Measurements from ENCODE around the gene IZUMO4. TPM values are rescaled to one million over a fixed set of nuclear protein-coding genes. Genes with fewer than 3 reads are reported as not detected.
A peak's percentile ranks its signal among the peaks of the same experiment; 100 is the strongest.
"Not testable (repeated sequence)": the region's sequence is repeated elsewhere in the genome, so short reads cannot be mapped to it uniquely, and the experiment has no call there.

The IZUMO4 gene
- total RNA-seq, 4 donors from 2014 or later: 0.93 to 1.4 TPM; not detected in 2

- no peaks in the 10 kb centered on the region for H3K36me3 ChIP-seq
- in situ Hi-C loops (cut with MboI; ENCODE audit: low sequenced_read_pairs in 4 of 4) (no loop called here), intact Hi-C loops (cut with DNase I; ENCODE audit: low total_unique reads) (no loop called here)
- H3K9me3 ChIP-seq: no peaks in the 10 kb centered on the region
- no peak for DNase-seq
- H3K4me1 ChIP-seq: peaks cover 36 to 54% of the 10 kb centered on the region in 2 donors
- peak overlapping the region; percentile 60 to 78 (median 71) for H3K27ac ChIP-seq
- ATAC-seq: no peak
- TF ChIP-seq POLR2A (IDR thresholded peaks at IDR 0.05) (no peak), CTCF (IDR thresholded peaks at IDR 0.05 in 4 of 5, conservative IDR thresholded peaks at IDR 0.05 in 1 of 5) (no peak)
- H3K27me3 ChIP-seq: no peaks in the 10 kb centered on the region
- no peak overlapping the region for H3K4me3 ChIP-seq
Observed at GRCh38 chr19:2087621-2088100, 9.1 kb upstream of the IZUMO4 start.

- intact Hi-C loops (cut with DNase I; ENCODE audit: low total_unique reads): no loop called here
- no peak for ATAC-seq
- H3K27me3 ChIP-seq: no peaks in the 10 kb centered on the region
- peak overlapping the region; percentile 61 to 86 (median 76) for H3K27ac ChIP-seq
- H3K4me3 ChIP-seq: no peak overlapping the region
- no peak for TF ChIP-seq POLR2A (IDR thresholded peaks at IDR 0.05)
- TF ChIP-seq CTCF (IDR thresholded peaks at IDR 0.05 in 4 of 5, conservative IDR thresholded peaks at IDR 0.05 in 1 of 5): no peak
- H3K4me1 ChIP-seq: peaks cover 44 to 62% of the 10 kb centered on the region in 2 donors
- DNase-seq: no peak
- in situ Hi-C loops (cut with MboI; ENCODE audit: low sequenced_read_pairs in 4 of 4): no loop called here
- H3K36me3 ChIP-seq: no peaks in the 10 kb centered on the region
- no peaks in the 10 kb centered on the region for H3K9me3 ChIP-seq
Observed at GRCh38 chr19:2089001-2089711, 7.6 kb upstream of the IZUMO4 start.

- intact Hi-C loops (cut with DNase I; ENCODE audit: low total_unique reads): loop anchor here (10.0 kb wide), 2 partner anchors 945 to 1975 kb away; partner anchors contain the start of gene ZBTB7A
- no peak for DNase-seq
- Histone ChIP-seq H3K4me3 (no peak overlapping the region), H3K27me3 (no peaks in the 10 kb centered on the region), H3K36me3 (no peaks in the 10 kb centered on the region), H3K4me1 (peaks cover 47 to 66% of the 10 kb centered on the region in 2 donors), H3K27ac (peak overlapping the region; percentile 61 to 86 (median 76)), H3K9me3 (no peaks in the 10 kb centered on the region)
- ATAC-seq: no peak
- TF ChIP-seq CTCF (IDR thresholded peaks at IDR 0.05 in 4 of 5, conservative IDR thresholded peaks at IDR 0.05 in 1 of 5): no peak
- no peak for TF ChIP-seq POLR2A (IDR thresholded peaks at IDR 0.05)
- in situ Hi-C loops (cut with MboI; ENCODE audit: low sequenced_read_pairs in 4 of 4): no loop called here
Observed at GRCh38 chr19:2089727-2090053, 7.0 kb upstream of the IZUMO4 start.

GRCh38 chr19:2091926-2092525 lies 4.7 kb upstream of the IZUMO4 start:
- in situ Hi-C loops (cut with MboI; ENCODE audit: low sequenced_read_pairs in 4 of 4); H3K36me3 ChIP-seq; ATAC-seq; H3K9me3 ChIP-seq; H3K4me3 ChIP-seq; H3K27me3 ChIP-seq; DNase-seq: not testable (repeated sequence)
- peak overlapping the region; percentile 61 to 86 (median 76) for H3K27ac ChIP-seq
- intact Hi-C loops (cut with DNase I; ENCODE audit: low total_unique reads): loop anchor here (10.0 kb wide), 2 partner anchors 943 to 1973 kb away; partner anchors contain the start of gene ZBTB7A
- peaks cover 53 to 62% of the 10 kb centered on the region in 2 donors for H3K4me1 ChIP-seq

- ATAC-seq (peak; percentile 77 to 78), DNase-seq (peak; percentile 79 to 89)
- H3K36me3 ChIP-seq: peaks cover 0 to 17% of the 10 kb centered on the region in 2 donors
- intact Hi-C loops (cut with DNase I; ENCODE audit: low total_unique reads): loop anchor here (1.0 to 10.0 kb wide), 6 partner anchors 55 to 1969 kb away; partner anchors contain the start of genes AP3D1, JSRP1 and ZBTB7A
- H3K27ac ChIP-seq: peak within 1 kb of the TSS; percentile 86 to 99 (median 92)
- no peaks in the 10 kb centered on the region for H3K27me3 ChIP-seq
- peak within 1 kb of the TSS; percentile 82 to 91 (median 87) for H3K4me3 ChIP-seq
- in situ Hi-C loops (cut with MboI; ENCODE audit: low sequenced_read_pairs in 4 of 4): no loop called here
- H3K9me3 ChIP-seq: no peaks in the 10 kb centered on the region
- peaks cover 44 to 45% of the 10 kb centered on the region in 2 donors for H3K4me1 ChIP-seq
- TF ChIP-seq POLR2A (IDR thresholded peaks at IDR 0.05) (peak; percentile 85 to 88), CTCF (IDR thresholded peaks at IDR 0.05 in 4 of 5, conservative IDR thresholded peaks at IDR 0.05 in 1 of 5) (peak; percentile 57 to 82 (median 72))
Observed at GRCh38 chr19:2096034-2096479, 658 bp upstream of the IZUMO4 start, which contains the start of gene MOB3A. MOB3A (minus strand) TSS chr19:2096326; CDS start chr19:2078560, 17,766 bp downstream.

Data from gastrocnemius medialis (tissue), 4 donors.